Cardiac septum (tissue), 1 donor: ENCODE results near the gene MAZ. TPM values are rescaled to one million over a fixed set of nuclear protein-coding genes. Genes with fewer than 3 reads are reported as not detected.
A peak's percentile ranks its signal among the peaks of the same experiment; 100 is the strongest.
"Not testable (repeated sequence)": the region's sequence is repeated elsewhere in the genome, so short reads cannot be mapped to it uniquely, and the experiment has no call there.

Experiments used
- DNase-seq: peaks from one replicate; pipeline ENCODE4 v3.0.0-alpha.2; 2020; ENCODE audit warnings: low spot score
- intact Hi-C: fragments of 100-400 bp; cut with DNase I; formaldehyde crosslinking; loops from one replicate; pipeline ENCODE4 v1.14.0; 2022
- total RNA-seq: library from RNA; stranded (reverse); fragmentation: NEBNext Ultra II Directional; extraction: Animal tissue kit (Norgen Biotek cat#: 25700); gene quantifications from one replicate; pipeline ENCODE4 v1.2.1, GENCODE V29; 2021
- donor health status: DM: no; HTN: no; CAD: no.

The MAZ gene
- total RNA-seq, 1 donor from 2014 or later: 72.4 TPM

DNA sequence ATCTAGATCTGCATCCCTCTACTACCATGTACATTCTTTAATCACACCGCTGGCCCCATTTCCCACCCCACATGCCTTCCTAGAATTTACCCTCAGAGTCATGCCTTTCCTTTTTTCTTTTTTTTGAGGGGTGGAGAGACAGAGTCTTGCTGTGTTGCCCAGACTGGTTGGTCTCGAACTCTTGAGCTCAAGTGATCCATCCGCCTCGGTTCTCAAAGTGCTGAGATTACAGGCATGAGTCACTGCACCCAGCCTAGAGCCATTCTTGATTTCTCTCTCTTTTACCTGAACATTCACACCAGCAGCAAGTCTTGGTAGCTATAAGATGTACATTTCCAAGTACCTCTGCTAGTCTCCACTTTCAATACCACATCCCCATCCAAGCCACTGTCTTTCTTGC, 11.8 kb downstream of the MAZ start:
- DNase-seq: no peak
- intact Hi-C loops: loop anchor here (5.0 kb wide), 2 partner anchors 44 to 154 kb away; partner anchors contain the start of genes CDIPT and TAOK2

DNA sequence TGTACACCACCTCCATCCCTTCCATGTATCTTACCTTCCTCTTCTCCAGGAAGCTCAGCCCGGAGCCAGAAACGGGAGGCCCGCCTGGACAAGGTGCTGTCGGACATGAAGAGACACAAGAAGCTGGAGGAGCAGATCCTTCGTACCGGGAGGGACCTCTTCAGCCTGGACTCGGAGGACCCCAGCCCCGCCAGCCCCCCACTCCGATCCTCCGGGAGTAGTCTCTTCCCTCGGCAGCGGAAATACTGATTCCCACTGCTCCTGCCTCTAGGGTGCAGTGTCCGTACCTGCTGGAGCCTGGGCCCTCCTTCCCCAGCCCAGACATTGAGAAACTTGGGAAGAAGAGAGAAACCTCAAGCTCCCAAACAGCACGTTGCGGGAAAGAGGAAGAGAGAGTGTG, 13.2 kb downstream of the MAZ start:
- intact Hi-C loops: loop anchor here (5.0 kb wide), 2 partner anchors 43 to 153 kb away; partner anchors contain the start of genes CDIPT and TAOK2

DNA sequence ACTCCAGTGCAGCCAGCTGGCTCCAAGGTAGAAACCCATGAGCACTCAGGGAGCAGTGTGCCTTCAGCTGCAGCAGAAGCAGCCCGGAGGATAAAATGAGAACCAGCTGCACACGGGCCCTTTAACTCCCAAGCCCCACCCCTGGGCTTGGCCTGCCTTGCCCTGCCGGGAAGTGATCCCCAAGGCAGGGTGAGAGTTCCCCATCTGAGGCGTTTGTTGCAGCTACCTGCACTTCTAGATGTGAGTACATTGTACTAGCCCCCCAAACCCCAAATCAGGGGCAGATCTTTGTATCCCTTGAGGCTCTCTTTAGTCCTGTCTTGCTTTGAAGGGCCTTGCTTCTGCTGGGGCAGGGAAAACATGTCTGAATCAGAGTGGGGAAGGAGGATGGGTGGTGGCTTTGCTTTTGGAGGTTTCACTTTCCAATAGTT, 14.0 kb downstream of the MAZ start, which contains the start of gene MVP:
Gene MVP, plus strand, starts transcription at position 192 of the 431 bp plus-strand sequence. CDS start 10,088 bp downstream, outside the sequence.
- intact Hi-C loops: no loop called here
- DNase-seq: peak; percentile 91

More for the DNA sequence above, 13.2 kb downstream of the MAZ start:
- no peak for DNase-seq

DNA sequence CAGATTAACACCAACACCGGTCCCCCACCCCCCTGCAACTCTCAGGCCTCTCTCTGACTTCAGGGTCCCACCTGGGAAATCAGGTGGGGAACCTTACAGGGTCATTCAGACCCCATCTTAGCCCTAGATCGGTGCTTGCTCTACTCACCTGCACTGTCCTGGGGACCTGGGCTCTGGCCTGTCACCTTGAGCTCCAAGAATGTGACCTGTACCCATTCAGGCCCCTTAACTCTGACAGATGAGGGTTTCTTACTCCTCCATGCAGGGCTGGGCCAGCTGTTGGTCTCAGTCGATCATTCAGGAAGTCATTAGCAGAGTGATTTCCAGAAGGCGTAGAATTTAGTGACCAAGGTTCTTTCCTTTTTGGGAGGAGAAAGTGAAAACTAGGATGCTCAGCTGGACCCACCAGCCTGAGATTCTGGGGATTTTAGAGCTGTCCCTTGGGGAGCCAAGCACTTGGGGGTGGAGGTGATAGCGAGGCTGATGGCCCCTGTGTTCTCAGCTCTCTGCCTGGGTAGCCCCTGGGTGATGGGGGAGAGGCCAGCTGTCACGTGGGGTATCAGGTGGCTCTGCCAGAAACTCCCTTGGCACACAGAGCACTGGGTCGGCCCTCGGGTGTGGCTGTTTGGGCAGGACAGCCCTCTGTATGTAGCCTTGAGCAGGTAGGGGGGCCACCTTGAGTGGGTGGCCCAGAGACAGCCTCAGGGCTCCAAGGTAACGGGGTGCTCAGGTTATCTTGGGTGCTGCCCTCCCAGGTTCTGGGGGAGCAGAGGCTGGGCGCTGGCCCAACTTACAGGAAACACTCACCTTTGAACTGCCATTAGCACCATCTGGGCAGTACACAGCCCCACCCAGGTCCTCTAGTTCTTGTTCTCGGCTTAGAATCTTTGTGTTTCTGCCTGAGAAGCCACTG, 14.7 kb downstream of the MAZ start:
- intact Hi-C loops: no loop called here
- no peak for DNase-seq

DNA sequence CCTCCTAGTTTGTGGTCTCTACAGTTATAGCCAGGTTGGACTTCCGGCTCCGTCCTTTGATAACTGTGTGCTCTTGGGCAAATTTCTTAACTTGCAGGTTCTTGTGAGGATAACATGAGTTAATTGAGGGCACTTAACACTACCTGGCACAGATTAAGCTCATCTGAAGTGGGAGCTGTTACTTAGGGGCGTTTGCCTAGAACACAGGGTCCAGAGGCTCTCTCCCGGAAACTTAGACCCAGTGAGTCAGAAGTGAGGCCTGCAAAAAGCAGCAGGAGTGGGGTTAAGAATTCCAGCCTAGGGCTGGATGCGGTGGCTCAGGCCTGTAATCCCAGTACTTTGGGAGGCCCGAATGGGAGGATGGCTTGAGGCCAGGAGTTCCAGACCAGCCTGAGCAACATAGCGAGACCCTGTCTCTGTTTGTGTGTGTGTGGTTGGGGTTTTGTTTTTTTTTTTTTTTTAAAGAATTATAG, 15.3 kb downstream of the MAZ start:
- intact Hi-C loops: no loop called here
- no peak for DNase-seq

DNA sequence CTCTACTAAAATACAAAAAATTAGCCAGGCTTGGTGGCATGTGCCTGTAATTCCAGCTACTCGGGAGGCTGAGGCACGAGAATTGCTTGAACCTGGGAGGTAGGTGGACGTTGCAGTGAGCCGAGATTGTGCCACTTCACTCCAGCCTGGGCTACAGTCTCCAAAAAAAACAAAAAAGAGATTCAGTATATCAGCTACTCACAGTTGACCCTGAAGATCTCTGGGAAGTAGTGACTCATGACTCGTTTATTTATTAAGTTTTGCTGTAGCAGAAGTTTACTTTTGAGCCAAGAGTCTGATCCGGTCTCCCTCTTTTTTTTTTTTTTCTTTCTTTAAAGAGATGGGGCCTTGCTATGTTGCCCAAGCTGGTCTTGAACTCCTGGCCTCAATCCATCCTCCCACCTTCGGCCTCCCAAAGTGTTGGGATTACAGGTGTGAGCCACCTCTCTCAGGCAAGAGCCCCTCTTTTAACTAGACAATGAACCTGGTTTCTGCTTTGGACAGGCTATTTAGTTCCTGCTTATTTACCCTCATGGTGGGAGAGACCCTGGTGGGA, 18.3 kb downstream of the MAZ start:
- intact Hi-C loops: no loop called here

DNA sequence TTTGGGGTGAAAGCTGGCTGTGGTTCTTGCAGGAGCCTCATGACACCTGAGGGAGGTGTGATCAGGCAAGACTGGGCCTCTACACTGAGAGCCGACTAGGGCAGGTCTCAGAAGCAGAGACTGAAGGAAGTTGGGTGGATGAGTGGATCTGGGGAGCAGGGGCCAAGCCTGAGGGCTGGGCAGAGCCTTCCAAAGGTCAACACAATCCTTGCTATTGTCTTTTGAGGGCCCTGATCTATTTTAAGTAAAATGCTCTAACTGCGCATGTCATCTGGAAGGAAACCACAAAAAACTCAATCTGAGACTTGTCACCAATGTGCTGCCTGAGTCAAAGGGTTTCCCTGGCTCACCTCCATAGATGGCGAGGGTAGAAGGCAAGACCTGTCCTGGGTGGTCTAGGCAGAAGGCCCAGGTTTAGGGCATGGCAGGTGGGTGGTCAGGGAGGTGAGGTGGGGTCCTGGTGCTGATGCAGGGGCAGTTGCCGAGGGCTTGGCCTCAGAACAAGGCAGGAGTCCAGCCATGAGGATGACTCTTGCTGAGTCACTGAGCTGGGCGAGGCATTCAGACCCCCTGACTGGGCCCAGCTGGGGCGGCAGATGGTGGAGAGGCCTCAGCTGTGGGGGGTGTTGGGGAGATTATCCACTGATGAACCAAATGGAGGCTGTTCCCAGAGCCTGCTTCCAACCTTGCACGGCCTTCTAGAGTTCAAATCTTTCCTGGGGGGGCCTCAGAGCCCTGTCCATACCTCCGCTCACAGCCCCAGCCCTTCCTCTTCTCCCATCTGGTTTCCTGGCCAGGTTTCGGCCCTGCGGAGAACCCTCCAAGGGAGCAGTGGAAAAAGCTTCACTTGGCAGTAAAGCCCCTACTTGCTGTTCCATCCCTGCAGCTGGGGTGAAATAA, 19.1 kb downstream of the MAZ start:
- intact Hi-C loops: no loop called here

More for the DNA sequence above, 18.3 kb downstream of the MAZ start:
- DNase-seq: no peak

DNA sequence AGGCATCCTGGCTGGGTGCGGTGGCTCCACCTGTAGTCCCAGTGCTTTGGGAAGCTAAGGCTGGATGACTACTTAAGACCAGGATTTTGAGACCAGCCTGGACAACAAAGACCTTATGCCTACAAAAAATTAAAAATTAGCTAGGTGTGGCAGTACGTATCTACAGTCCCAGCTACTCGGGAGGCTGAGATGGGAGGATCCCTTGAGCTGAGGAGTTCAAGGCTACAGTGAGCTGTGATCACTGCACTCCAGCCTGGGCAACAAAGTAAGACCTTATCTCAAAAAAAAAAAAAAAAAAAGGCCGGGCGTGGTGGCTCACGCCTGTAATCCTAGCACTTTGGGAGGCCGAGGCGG, 20.0 kb downstream of the MAZ start:
- DNase-seq: no peak
- intact Hi-C loops: no loop called here

More for the DNA sequence above, 19.1 kb downstream of the MAZ start:
- DNase-seq: no peak

DNA sequence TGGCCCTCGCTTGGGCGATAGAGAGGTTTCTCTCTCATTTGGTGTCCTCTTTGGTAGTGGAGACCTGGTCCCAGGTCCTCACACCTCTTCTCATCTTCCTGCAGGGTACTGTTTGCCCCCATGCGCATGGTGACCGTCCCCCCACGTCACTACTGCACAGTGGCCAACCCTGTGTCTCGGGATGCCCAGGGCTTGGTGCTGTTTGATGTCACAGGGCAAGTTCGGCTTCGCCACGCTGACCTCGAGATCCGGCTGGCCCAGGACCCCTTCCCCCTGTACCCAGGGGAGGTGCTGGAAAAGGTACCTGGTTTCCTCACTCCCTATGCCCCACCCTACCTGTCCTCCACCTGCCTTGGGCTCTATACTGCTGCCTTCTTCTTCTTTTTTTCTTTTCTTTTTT, 24.4 kb downstream of the MAZ start:
- intact Hi-C loops: loop anchor here (10.0 kb wide), 2 partner anchors 74 to 1004 kb away; partner anchors contain the start of gene ASPHD1
- no peak for DNase-seq

DNA sequence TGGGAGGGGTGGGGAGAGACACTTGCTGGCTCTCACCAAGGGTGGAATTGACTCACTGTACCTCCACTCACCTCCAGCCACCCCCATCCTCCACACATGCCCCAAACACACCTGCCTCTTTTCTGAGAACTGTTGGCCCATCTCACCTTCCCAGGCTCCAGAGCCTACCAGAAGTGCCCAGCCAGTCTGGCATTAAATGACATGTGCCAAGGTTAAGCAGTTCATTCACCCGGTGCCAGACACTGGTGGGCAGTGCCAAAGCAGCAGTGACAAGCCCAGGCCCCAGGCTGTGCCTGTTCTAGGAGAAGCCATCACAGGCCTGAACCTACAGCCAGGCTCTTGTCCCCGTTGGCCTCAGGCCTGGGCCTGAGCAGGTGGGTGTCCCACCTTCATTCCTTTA, 25.2 kb downstream of the MAZ start:
- no peak for DNase-seq
- intact Hi-C loops: loop anchor here (10.0 kb wide), 2 partner anchors 73 to 1003 kb away; partner anchors contain the start of gene ASPHD1

DNA sequence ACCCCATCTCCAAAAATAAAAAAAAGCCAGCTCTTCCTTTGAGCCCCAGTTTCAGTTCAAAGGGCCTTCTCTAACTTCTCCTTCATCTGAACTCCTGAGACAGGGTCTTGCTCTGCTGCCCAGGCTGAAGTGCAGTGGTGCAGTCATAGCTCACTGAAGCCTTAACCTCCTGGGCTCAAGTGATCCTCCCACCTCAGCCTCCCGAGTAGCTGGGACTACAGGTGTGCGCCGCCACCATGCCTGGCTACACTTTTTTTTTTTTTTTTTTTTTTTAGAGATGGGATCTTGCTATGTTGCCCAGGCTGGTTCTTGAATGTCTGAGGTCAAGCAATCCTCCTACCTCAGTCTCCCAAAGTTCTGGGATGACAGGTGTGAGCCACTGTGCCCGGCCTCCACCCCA, 26.9 kb downstream of the MAZ start:
- not testable (repeated sequence) for DNase-seq
- intact Hi-C loops: loop anchor here (10.0 kb wide), 2 partner anchors 72 to 1002 kb away; partner anchors contain the start of gene ASPHD1

DNA sequence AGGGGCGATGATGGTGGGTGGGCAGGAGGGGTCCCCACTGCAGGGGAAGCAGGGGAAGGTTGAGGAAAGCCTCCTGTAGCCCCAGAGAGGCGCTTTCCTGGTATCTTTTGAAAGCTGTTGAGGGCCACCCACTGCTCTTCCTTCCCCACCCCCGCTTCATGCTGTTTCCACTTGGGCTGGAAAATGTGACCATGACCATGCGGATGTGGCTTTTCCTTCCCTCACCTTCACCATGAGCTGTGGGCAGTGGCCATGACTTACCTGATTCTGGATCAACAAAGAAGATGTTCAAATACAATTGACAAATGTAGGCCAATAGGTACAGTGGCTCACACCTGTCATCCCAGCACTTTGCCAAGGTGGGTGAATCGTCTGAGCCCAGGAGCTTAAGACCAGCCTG, 27.8 kb downstream of the MAZ start:
- intact Hi-C loops: loop anchor here (10.0 kb wide), 2 partner anchors 71 to 1001 kb away; partner anchors contain the start of gene ASPHD1
- no peak for DNase-seq

DNA sequence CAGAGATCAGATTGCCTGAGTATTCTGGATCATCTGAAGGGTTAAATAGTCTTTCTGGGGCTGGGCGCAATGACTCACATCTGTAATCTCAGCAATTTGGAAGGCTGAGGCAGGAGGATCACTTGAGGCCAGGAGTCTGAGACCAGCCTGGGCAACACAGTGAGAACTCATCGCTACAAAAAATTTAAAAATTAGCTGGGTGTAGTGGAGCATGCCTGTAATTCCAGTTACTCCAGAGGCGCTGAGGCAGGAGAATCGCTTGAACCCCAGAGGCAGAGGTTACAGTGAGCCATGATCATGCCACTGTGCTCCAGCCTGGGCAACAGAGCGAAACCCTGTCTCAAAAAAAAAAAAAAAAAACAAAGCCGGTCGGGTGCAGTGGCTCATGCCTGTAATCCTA, 29.6 kb downstream of the MAZ start:
- DNase-seq: no peak
- intact Hi-C loops: loop anchor here (10.0 kb wide), 2 partner anchors 69 to 999 kb away; partner anchors contain the start of gene ASPHD1

DNA sequence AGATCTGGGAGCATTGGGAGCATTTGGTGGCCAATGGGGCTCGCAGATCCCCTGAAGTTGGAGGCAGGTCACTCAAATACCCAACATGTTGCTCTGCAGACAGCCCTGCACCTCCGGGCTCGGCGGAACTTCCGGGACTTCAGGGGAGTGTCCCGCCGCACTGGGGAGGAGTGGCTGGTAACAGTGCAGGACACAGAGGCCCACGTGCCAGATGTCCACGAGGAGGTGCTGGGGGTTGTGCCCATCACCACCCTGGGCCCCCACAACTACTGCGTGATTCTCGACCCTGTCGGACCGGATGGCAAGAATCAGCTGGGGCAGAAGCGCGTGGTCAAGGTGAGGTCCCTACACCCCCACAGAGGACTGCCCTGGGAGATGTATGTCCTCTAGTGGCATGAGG, 30.3 kb downstream of the MAZ start:
- intact Hi-C loops: loop anchor here (10.0 kb wide), 2 partner anchors 68 to 998 kb away; partner anchors contain the start of gene ASPHD1
- DNase-seq: no peak

DNA sequence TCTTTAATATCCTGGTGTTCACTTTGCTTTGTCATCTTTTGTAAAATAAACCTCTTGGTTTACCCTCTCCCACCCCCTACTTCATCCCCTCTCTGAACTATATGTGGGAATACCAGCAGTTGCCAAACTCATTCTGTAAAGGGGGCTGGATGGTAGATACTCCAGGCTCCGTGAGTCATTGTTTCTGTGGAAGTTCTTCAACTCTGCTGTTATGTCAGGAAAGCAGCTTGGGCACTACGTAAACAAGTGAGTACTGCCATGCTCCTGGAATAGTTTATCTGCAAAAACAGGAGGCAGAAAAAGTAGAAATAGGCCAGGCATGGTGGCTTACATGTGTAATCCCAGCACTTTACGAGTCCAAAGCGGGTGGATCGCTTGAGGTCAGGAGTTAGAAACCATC, 31.5 kb downstream of the MAZ start:
- DNase-seq: no peak
- intact Hi-C loops: loop anchor here (10.0 kb wide), 2 partner anchors 67 to 997 kb away; partner anchors contain the start of gene ASPHD1

DNA sequence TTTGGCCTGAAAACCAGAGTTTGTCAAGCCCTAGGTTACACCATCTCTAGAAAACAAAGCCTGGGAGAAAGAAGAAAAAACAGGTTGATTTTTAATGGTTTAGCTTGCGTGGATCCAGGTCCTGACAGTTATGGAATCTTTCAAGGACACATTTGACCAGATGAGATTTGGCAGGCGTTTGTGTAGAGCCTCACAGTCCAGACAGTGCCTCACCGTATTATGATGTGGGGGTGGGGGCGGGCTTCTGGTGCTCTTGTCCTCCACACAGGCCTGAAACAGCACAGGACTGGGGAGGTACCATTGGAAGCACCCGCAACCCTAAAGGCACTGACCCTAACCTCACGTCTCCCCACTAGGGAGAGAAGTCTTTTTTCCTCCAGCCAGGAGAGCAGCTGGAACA, 33.5 kb downstream of the MAZ start:
- intact Hi-C loops: loop anchor here (10.0 kb wide), 2 partner anchors 65 to 995 kb away; partner anchors contain the start of gene ASPHD1
- no peak for DNase-seq

DNA sequence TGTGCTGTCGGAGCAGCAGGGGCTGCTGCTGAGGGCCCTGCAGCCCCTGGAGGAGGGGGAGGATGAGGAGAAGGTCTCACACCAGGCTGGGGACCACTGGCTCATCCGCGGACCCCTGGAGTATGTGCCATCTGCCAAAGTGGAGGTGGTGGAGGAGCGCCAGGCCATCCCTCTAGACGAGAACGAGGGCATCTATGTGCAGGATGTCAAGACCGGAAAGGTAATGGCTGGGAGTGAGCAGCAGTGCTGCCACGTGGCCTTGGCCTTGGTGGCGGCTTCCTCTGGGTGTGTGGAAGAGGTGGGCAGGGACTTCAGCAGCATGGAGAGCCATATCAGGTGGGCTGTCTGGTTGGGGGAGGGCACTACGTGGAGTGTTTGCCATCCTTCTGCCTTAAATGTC, 33.9 kb downstream of the MAZ start:
- intact Hi-C loops: no loop called here
- no peak for DNase-seq

DNA sequence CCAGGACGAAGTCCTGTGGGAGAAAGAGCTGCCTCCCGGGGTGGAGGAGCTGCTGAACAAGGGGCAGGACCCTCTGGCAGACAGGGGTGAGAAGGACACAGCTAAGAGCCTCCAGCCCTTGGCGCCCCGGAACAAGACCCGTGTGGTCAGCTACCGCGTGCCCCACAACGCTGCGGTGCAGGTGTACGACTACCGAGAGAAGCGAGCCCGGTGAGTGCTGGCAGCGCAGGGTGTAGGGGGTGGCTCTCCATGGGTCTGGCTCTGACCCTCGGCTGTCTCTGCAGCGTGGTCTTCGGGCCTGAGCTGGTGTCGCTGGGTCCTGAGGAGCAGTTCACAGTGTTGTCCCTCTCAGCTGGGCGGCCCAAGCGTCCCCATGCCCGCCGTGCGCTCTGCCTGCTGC, 35.3 kb downstream of the MAZ start:
- no peak for DNase-seq
- intact Hi-C loops: no loop called here

DNA sequence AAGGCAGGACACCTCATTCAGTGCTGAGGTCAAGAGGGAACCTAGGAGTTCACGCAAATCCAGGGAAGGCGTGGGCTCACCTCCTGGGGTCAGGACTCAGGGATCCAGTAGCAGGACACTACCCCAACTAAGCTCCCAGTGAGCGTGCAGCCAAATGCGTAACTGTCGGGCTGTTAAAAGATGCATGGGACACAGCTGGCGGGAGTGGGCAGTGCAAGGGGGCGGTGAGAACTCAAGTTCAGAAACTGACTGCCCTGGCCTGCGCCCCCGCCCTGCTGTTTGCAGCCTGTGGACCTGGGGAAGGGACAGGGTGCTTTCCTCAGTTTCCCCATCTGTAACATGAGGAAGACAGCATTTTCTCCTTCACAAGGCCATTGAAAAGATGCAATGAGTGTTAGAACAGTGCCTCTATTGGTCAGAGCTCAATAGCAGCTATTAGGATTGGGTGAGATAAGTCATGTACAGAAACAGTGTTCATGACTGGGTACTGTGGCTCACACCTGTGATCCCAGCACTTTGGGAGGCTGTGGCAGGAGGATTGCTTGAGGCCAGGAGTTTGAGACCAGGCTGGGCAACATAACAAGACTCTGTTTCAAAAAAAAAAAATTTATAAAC, 36.5 kb downstream of the MAZ start:
- intact Hi-C loops: no loop called here
- no peak for DNase-seq
